ENCODE data around the gene ACOT2. TPM values are rescaled to one million over a fixed set of nuclear protein-coding genes. Genes with fewer than 3 reads are reported as not detected.
"Not testable (repeated sequence)": the region's sequence is repeated elsewhere in the genome, so short reads cannot be mapped to it uniquely, and the experiment has no call there.

ACOT2 gene
- total RNA-seq, 4 donors from 2014 or later = 52.7 to 114 (median 104) TPM

- Histone ChIP-seq H3K4me3 (no peak overlapping the region), H3K27ac (no peak overlapping the region), H3K36me3 (no peaks in the 10 kb centered on the region), H3K27me3 (no peaks in the 10 kb centered on the region), H3K4me1 (no peaks in the 10 kb centered on the region), H3K9me3 (no peaks in the 10 kb centered on the region)
- no peak for ATAC-seq
- DNase-seq = no peak
- TF ChIP-seq CTCF (IDR thresholded peaks at IDR 0.05 in 4 of 5, conservative IDR thresholded peaks at IDR 0.05 in 1 of 5) (no peak), POLR2A (IDR thresholded peaks at IDR 0.05) (no peak)
- in situ Hi-C loops (cut with MboI; ENCODE audit: low sequenced_read_pairs in 4 of 4) (loop anchor here in 1 of 4 donors (5.0 kb wide), 1 partner anchor 41 kb away; no protein-coding TSS in a partner anchor), intact Hi-C loops (cut with DNase I; ENCODE audit: low total_unique reads) (no loop called here)
Measured at GRCh38 chr14:73588695-73589094, 19.7 kb downstream of the ACOT2 start.

GRCh38 chr14:73589116-73589515, 20.1 kb downstream of the ACOT2 start:
- H3K27me3 ChIP-seq = no peaks in the 10 kb centered on the region
- ATAC-seq (no peak), DNase-seq (no peak)
- no peaks in the 10 kb centered on the region for H3K4me1 ChIP-seq
- no peak for TF ChIP-seq CTCF (IDR thresholded peaks at IDR 0.05 in 4 of 5, conservative IDR thresholded peaks at IDR 0.05 in 1 of 5)
- TF ChIP-seq POLR2A (IDR thresholded peaks at IDR 0.05) = no peak
- H3K27ac ChIP-seq = no peak overlapping the region
- intact Hi-C loops (cut with DNase I; ENCODE audit: low total_unique reads) = no loop called here
- H3K9me3 ChIP-seq = no peaks in the 10 kb centered on the region
- in situ Hi-C loops (cut with MboI; ENCODE audit: low sequenced_read_pairs in 4 of 4) = loop anchor here in 1 of 4 donors (5.0 kb wide), 1 partner anchor 42 kb away; no protein-coding TSS in a partner anchor
- no peak overlapping the region for H3K4me3 ChIP-seq
- no peaks in the 10 kb centered on the region for H3K36me3 ChIP-seq

- H3K4me1 ChIP-seq; H3K27ac ChIP-seq; intact Hi-C loops (cut with DNase I; ENCODE audit: low total_unique reads); H3K36me3 ChIP-seq; in situ Hi-C loops (cut with MboI; ENCODE audit: low sequenced_read_pairs in 4 of 4); ATAC-seq; H3K27me3 ChIP-seq; DNase-seq; H3K4me3 ChIP-seq; H3K9me3 ChIP-seq: not testable (repeated sequence)
Measured at GRCh38 chr14:73590673-73591004, 21.6 kb downstream of the ACOT2 start.

- no peaks in the 10 kb centered on the region for H3K27me3 ChIP-seq
- H3K27ac ChIP-seq = peak within 1 kb of the TSS in 1 of 4 donors; percentile 32
- TF ChIP-seq CTCF (IDR thresholded peaks at IDR 0.05 in 4 of 5, conservative IDR thresholded peaks at IDR 0.05 in 1 of 5) (peak in 1 of 5 experiments; percentile 15), POLR2A (IDR thresholded peaks at IDR 0.05) (no peak)
- H3K4me3 ChIP-seq = peak within 1 kb of the TSS; percentile 55 to 63 (median 58)
- H3K9me3 ChIP-seq = no peaks in the 10 kb centered on the region
- no peak for DNase-seq
- peak; percentile 23 to 56 for ATAC-seq
- intact Hi-C loops (cut with DNase I; ENCODE audit: low total_unique reads) (no loop called here), in situ Hi-C loops (cut with MboI; ENCODE audit: low sequenced_read_pairs in 4 of 4) (no loop called here)
- no peaks in the 10 kb centered on the region for H3K36me3 ChIP-seq
- no peaks in the 10 kb centered on the region for H3K4me1 ChIP-seq
Measured at GRCh38 chr14:73591690-73592449, 22.9 kb downstream of the ACOT2 start, which contains the start of gene ACOT4. ACOT4 (plus strand) TSS chr14:73591873; CDS start chr14:73591960, 87 bp downstream.

GRCh38 chr14:73594491-73594890, 25.5 kb downstream of the ACOT2 start:
- no peaks in the 10 kb centered on the region for H3K36me3 ChIP-seq
- H3K9me3 ChIP-seq = no peaks in the 10 kb centered on the region
- no peak overlapping the region for H3K27ac ChIP-seq
- no peak overlapping the region for H3K4me3 ChIP-seq
- DNase-seq = no peak
- no peaks in the 10 kb centered on the region for H3K27me3 ChIP-seq
- no peak for ATAC-seq
- intact Hi-C loops (cut with DNase I; ENCODE audit: low total_unique reads) (no loop called here), in situ Hi-C loops (cut with MboI; ENCODE audit: low sequenced_read_pairs in 4 of 4) (no loop called here)
- H3K4me1 ChIP-seq = no peaks in the 10 kb centered on the region
- no peak for TF ChIP-seq POLR2A (IDR thresholded peaks at IDR 0.05)
